ENCODE data around the gene FMN2.

FMN2 gene

GRCh38 chr1:240503036-240503435, 411.4 kb downstream of the FMN2 start:
- FAIRE-seq, result no peak

GRCh38 chr1:240503558-240503957, 411.9 kb downstream of the FMN2 start:
- no peak for FAIRE-seq

GRCh38 chr1:240506176-240506575, 414.5 kb downstream of the FMN2 start:
- no peak for FAIRE-seq

GRCh38 chr1:240508201-240508600, 416.5 kb downstream of the FMN2 start:
- FAIRE-seq, result no peak

GRCh38 chr1:240508950-240509349, 417.3 kb downstream of the FMN2 start:
- no peak for FAIRE-seq

GRCh38 chr1:240511789-240512188, 420.1 kb downstream of the FMN2 start:
- FAIRE-seq, result no peak

GRCh38 chr1:240515505-240515904, 423.8 kb downstream of the FMN2 start:
- FAIRE-seq, result no peak

GRCh38 chr1:240516069-240516468, 424.4 kb downstream of the FMN2 start:
- no peak for FAIRE-seq

- no peak for FAIRE-seq
These were observed 426.2 kb downstream of the FMN2 start for GRCh38 chr1:240517891-240518290.

- no peak for FAIRE-seq
These were observed 430.6 kb downstream of the FMN2 start for GRCh38 chr1:240522122-240522822.

- no peak for FAIRE-seq
These were observed 432.8 kb downstream of the FMN2 start for GRCh38 chr1:240524356-240525069.

Measured in A204.1 (cell line).